ENCODE data around the gene HELB.

The HELB gene

DNA sequence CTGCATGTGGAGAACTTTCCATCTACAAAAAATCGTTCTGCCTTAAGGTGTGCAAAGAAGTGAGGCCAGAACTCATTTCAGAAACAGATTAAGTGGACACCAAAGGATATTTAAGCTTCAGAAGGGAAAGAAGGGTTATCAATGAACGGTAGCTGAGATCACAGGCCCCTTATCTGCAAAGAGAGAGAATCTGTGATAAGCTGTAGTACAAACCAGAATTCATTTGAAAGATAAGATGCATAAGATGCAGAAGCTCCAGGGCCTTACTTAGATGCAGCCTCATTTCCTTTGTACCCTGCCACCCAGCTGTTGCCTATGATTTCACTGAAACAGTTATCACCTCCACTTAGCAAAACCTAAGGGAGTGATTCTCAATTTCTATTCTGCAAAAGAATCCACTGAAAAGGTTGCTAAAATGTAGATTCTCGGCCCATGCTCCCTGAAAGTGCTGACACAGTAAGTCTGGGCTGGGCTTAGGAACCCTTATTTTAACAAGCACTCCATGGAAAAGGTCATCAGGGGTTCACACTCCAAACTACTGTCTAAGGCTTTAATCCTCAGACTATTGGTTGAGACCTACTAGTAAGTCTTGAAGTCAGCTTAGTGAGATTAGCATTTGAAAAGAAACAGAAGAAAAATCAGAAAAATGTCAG is 64.8 kb downstream of the HELB start:
- no peak for DNase-seq

DNA sequence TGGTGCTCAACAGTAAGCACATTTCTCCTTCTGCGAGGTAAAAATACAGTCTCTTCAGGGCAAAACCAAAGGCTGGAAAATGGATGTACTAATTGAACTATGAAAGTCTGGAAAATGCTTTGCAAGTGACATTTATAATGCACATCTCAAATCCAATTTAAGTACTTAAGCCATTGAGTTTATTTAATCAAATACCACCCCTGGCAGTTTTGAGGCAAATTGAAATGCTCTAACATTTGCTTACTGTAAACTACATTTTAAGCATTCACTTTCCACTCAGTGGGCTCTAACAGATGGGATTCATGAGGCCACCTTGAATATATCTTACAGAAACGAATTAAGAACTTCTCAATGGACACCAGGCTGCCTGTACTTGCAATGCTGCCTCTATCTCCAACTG is 69.7 kb downstream of the HELB start:
- no peak for DNase-seq

DNA sequence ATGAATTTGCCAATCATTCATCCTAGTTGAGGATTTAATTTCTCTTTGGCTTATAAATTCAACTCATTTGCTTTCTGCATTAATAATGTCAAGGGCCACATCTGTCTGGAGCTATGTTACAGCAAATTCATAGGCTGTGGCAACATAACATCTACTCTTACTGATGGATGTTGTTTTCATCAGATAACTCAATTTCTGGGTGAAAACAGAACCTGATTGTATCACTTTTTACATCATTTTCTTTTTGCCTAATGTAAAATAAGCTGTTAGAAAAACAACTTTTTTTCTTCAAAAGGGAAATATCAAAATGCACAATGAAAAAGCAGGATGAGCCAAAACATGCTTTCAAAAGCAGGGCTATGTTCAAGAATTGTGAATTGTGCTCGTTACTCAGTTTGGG is 73.3 kb downstream of the HELB start:
- DNase-seq = no peak

DNA sequence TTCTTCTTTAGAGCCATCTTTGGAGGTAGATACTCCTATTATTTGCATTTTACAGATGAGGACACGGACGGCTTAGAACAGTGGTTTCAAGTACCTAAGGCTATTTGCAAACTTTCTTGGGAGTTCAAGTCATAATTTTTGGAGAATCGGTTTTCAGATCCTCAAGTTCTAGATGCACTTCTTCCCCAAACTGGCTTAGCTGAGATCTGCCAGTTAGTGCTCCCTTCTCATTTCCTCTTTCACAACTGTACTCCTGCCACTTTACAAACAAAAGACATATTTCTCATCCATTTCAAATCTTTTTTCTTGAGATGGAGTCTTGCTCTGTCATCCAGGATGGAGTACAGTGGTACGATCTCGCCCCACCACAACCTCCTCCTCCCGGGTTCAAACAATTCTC is 77.3 kb downstream of the HELB start:
- no peak for DNase-seq

DNA sequence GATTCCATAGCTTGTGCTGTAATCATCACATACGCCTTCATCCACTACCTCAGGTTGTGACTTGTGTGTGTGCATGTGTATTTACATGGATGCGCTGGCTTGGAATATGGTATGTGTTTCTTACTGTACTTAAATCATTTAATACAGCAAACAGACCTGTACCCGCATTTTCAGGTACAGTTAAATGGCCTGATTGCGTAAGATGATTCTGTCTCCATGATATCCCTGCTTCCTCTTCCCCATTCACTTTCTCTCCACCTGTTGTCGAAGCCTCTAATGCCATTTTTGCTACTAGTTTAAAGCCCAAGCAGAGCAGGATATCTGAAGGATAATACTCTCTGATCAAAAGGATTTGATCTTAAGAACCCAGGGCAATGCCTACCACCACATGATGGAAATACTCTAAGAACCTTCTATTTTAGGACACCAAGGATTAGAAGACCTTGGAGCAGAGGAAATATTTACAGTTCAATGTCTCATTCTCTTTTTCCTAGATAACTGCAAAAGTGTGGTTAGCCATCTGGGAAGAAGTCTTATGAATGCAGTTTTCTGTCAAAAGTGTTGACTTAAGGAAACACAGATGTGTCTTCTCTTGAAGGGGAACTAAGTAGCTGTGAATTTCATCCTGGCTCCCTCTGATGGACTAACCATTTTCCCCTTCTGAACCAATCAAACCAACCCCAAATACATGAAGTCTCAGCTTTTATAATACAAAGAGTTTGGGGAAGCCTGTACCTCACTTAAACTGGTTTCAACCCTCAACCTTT is 78.7 kb downstream of the HELB start:
- no peak for DNase-seq

DNA sequence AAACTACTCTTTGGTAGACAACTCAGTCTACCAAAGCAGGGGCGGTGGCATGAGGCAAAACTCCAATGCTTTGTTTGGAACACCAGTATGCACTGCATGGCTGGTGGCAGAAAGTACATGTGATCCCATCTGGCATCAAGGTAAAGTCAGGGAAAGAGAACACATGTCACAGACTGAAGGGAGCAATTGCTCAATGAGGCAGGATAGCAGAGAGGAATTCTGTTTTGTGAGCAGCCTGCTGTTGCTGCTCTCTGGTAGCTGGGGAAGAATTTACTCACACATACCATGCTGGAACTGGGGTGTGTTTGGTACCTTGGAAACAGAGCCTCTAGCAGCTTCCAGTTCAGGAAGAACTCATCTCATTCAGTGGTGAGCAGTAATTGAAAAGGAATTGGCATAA is 84.8 kb downstream of the HELB start:
- DNase-seq = no peak

All from NCI-H1105 treated with DMSO at 0.1 percent for 48 hours (cell line).